H9 (cell line): ENCODE measurements around the gene NGRN. TPM values are rescaled to one million over a fixed set of nuclear protein-coding genes. Genes with fewer than 3 reads are reported as not detected.

ENCODE experiments used
- DNase-seq: peaks from one replicate; pipeline ENCODE4 v3.0.0-alpha.2; 2017
- H2AFZ ChIP-seq: one replicate; pipeline ENCODE4 v1.6.1; 2013; ENCODE audit warnings: mild to moderate bottlenecking, low read length, control low read depth, moderate library complexity
- H2AK5ac ChIP-seq: 2 replicates; pipeline ENCODE4 v1.6.1; 2013; ENCODE audit warnings: low read length, control low read depth, mixed read lengths; ENCODE audit not compliant: insufficient read length
- H2BK120ac ChIP-seq: one replicate; pipeline ENCODE4 v1.6.1; 2013; ENCODE audit warnings: low read depth, mild to moderate bottlenecking, low read length, control low read depth, inconsistent platforms; ENCODE audit not compliant: poor library complexity, severe bottlenecking
- H2BK12ac ChIP-seq: 2 replicates; pipeline ENCODE4 v1.6.1; 2013; ENCODE audit warnings: low read length, control low read depth, mixed read lengths, low read depth; ENCODE audit not compliant: insufficient read length
- H2BK15ac ChIP-seq: 2 replicates; pipeline ENCODE4 v1.6.1; 2013; ENCODE audit warnings: low read depth, low read length, control low read depth
- H2BK20ac ChIP-seq: one replicate; pipeline ENCODE4 v1.6.1; 2013; ENCODE audit warnings: low read depth, mild to moderate bottlenecking, low read length, control low read depth, inconsistent platforms; ENCODE audit not compliant: poor library complexity, severe bottlenecking
- H2BK5ac ChIP-seq: 2 replicates; pipeline ENCODE4 v1.6.1; 2013; ENCODE audit warnings: low read length, control low read depth, mixed read lengths; ENCODE audit not compliant: insufficient read length
- H3K14ac ChIP-seq: 2 replicates; pipeline ENCODE4 v1.6.1; 2013; ENCODE audit warnings: low read length, control low read depth; ENCODE audit not compliant: insufficient read depth
- H3K18ac ChIP-seq: 2 replicates; pipeline ENCODE4 v1.6.1; 2013; ENCODE audit warnings: low read depth, mild to moderate bottlenecking, mixed read lengths, low read length, control low read depth; ENCODE audit not compliant: insufficient read length
- H3K23ac ChIP-seq: 2 replicates; pipeline ENCODE4 v1.6.1; 2013; ENCODE audit warnings: low read length, control low read depth, mixed read lengths, low read depth; ENCODE audit not compliant: insufficient read length
- H3K23me2 ChIP-seq: 2 replicates; pipeline ENCODE4 v1.6.1; 2013; ENCODE audit warnings: low read depth, mild to moderate bottlenecking, mixed read lengths, low read length, control low read depth; ENCODE audit not compliant: insufficient read length, poor library complexity, severe bottlenecking
- H3K27ac ChIP-seq: 2 replicates; pipeline ENCODE4 v1.5.1; 2013; ENCODE audit warnings: low read length, control low read depth, mixed read lengths, low read depth; ENCODE audit not compliant: insufficient read length
- H3K27me3 ChIP-seq: 2 replicates; pipeline ENCODE4 v1.6.1; 2013; ENCODE audit warnings: low read length, control low read depth, inconsistent platforms; ENCODE audit not compliant: insufficient read depth
- H3K4ac ChIP-seq: 2 replicates; pipeline ENCODE4 v1.6.1; 2013; ENCODE audit warnings: low read depth, mild to moderate bottlenecking, control low read depth, inconsistent platforms, low read length, moderate library complexity
- H3K4me1 ChIP-seq: 2 replicates; pipeline ENCODE4 v1.6.1; 2013; ENCODE audit warnings: low read length, control low read depth, inconsistent platforms; ENCODE audit not compliant: insufficient read depth
- H3K4me2 ChIP-seq: 2 replicates; pipeline ENCODE4 v1.6.1; 2013; ENCODE audit warnings: low read length, control low read depth, mixed read lengths; ENCODE audit not compliant: insufficient read length, insufficient read depth
- H3K56ac ChIP-seq: 2 replicates; pipeline ENCODE4 v1.6.1; 2013; ENCODE audit warnings: low read depth, mild to moderate bottlenecking, mixed read lengths, low read length, control low read depth; ENCODE audit not compliant: insufficient read length
- H3K79me1 ChIP-seq: 2 replicates; pipeline ENCODE4 v1.6.1; 2013; ENCODE audit warnings: low read depth, mild to moderate bottlenecking, moderate library complexity, low read length, control low read depth, inconsistent platforms; ENCODE audit not compliant: insufficient read depth, poor library complexity, severe bottlenecking
- H3K79me2 ChIP-seq: 2 replicates; pipeline ENCODE4 v1.6.1; 2013; ENCODE audit warnings: low read length, control low read depth, inconsistent platforms; ENCODE audit not compliant: insufficient read depth
- H3K9ac ChIP-seq: 2 replicates; pipeline ENCODE4 v1.6.1; 2013; ENCODE audit warnings: low read length, control low read depth, mixed read lengths; ENCODE audit not compliant: insufficient read length; ENCODE audit errors: extremely low read depth
- H3K9me3 ChIP-seq: one replicate; pipeline ENCODE4 v1.6.1; 2013; ENCODE audit warnings: low read depth, low read length, inconsistent platforms; ENCODE audit not compliant: control insufficient read depth
- H3T11ph ChIP-seq: one replicate; pipeline ENCODE4 v1.6.1; 2013; ENCODE audit warnings: mild to moderate bottlenecking, low read length, control low read depth, inconsistent platforms
- H4K20me1 ChIP-seq: one replicate; pipeline ENCODE4 v1.6.1; 2013; ENCODE audit not compliant: control insufficient read depth, insufficient read length, insufficient read depth
- H4K5ac ChIP-seq: 2 replicates; pipeline ENCODE4 v1.6.1; 2013; ENCODE audit warnings: low read depth, mild to moderate bottlenecking, mixed read lengths, low read length, control low read depth; ENCODE audit not compliant: insufficient read length
- H4K8ac ChIP-seq: replicated peaks from 2 replicates; pipeline ENCODE4 v1.6.1; 2013; ENCODE audit warnings: low read length, control low read depth, mixed read lengths, low read depth; ENCODE audit not compliant: insufficient read length
- H4K91ac ChIP-seq: 2 replicates; pipeline ENCODE4 v1.6.1; 2013; ENCODE audit warnings: low read depth, mild to moderate bottlenecking, moderate library complexity, mixed read lengths, low read length, control low read depth; ENCODE audit not compliant: insufficient read length
- H3K27ac Mint-ChIP-seq, 3 experiments: 2 replicates in 2 of 3; 3 replicates in 1 of 3; pipeline ENCODE4 v1.8.0; 2020 to 2021; ENCODE audit warnings: mixed read lengths in 3 of 3, mild to moderate bottlenecking in 1 of 3, moderate library complexity in 1 of 3
- H3K27me3 Mint-ChIP-seq: 2 replicates; pipeline ENCODE4 v1.8.0; 2021; ENCODE audit warnings: low read depth, mild to moderate bottlenecking, moderate library complexity, mixed read lengths
- H3K36me3 Mint-ChIP-seq, 3 experiments: 2 replicates in 2 of 3; 3 replicates in 1 of 3; pipeline ENCODE4 v1.8.0; 2020 to 2021; ENCODE audit warnings: low read depth in 3 of 3, mixed read lengths in 3 of 3; ENCODE audit not compliant: insufficient read depth in 1 of 3
- H3K4me1 Mint-ChIP-seq, 2 experiments: 2 replicates each; pipeline ENCODE4 v1.8.0; 2020; ENCODE audit warnings: mixed read lengths in 2 of 2
- H3K4me3 Mint-ChIP-seq, 2 experiments: 2 replicates in 1 of 2; 3 replicates in 1 of 2; pipeline ENCODE4 v1.8.0; 2020 to 2021; ENCODE audit warnings: mild to moderate bottlenecking in 2 of 2, mixed read lengths in 2 of 2, moderate library complexity in 1 of 2
- H3K9me3 Mint-ChIP-seq, 2 experiments: 2 replicates in 1 of 2; 3 replicates in 1 of 2; pipeline ENCODE4 v1.8.0; 2020; ENCODE audit warnings: mild to moderate bottlenecking in 2 of 2, mixed read lengths in 2 of 2, moderate library complexity in 1 of 2
- CTCF ChIP-seq: fragments of 200-600 bp; sonication (generic); conservative IDR thresholded peaks from 3 replicates; pipeline ENCODE4 v1.8.0; 2021; ENCODE audit warnings: antibody characterized with exemption, mild to moderate bottlenecking
- WGBS: extraction: QIAGEN DNeasy Blood & Tissue Kit; methylation state at CpG from one replicate; pipeline ENCODE4 v1.1.7; 2013; ENCODE audit warnings: missing lambda C conversion rate, low lambda C conversion rate, mixed read lengths; ENCODE audit not compliant: insufficient read length; ENCODE audit errors: extremely low coverage; 5-methylcytosine and 5-hydroxymethylcytosine counted together
- total RNA-seq: library from RNA; stranded (reverse); gene quantifications from 2 replicates; pipeline ENCODE4 v1.2.1, GENCODE V29; 2021

The NGRN gene
- total RNA-seq, 1 experiment from 2014 or later = 79.2 TPM

GRCh38 chr15:90294601-90295269 is 29.3 kb downstream of the NGRN start:
- Histone ChIP-seq H4K91ac (no peak overlapping the region), H3K79me2 (no peaks in the 10 kb centered on the region), H2BK12ac (no peak overlapping the region), H3K4ac (no peak overlapping the region), H2BK20ac (no peak overlapping the region), H2AFZ (no peak overlapping the region), H4K8ac (no peak overlapping the region), H2BK5ac (no peak overlapping the region), H3K4me2 (no peak overlapping the region), H3K27ac (no peak overlapping the region), H3K14ac (no peak overlapping the region; the same call in 1 of the 2 replicates), H4K20me1 (no peaks in the 10 kb centered on the region), H3K23me2 (no peaks in the 10 kb centered on the region), H3K9me3 (no peaks in the 10 kb centered on the region), H2BK15ac (no peak overlapping the region), H3K27me3 (no peaks in the 10 kb centered on the region), H3T11ph (no peak overlapping the region), H4K5ac (no peak overlapping the region), H3K9ac (no peak overlapping the region), H3K79me1 (no peaks in the 10 kb centered on the region), H3K23ac (no peak overlapping the region), H3K18ac (no peak overlapping the region), H2AK5ac (no peak overlapping the region), H3K56ac (no peak overlapping the region), H3K4me1 (no peaks in the 10 kb centered on the region; the same call in 1 of the 2 replicates), H2BK120ac (no peak overlapping the region)
- H3K27ac Mint-ChIP-seq = peak overlapping the region in 1 of 3 experiments; percentile 82; a peak in 3 of 7 replicates
- no peaks in the 10 kb centered on the region for H3K36me3 Mint-ChIP-seq
- H3K9me3 Mint-ChIP-seq = no peaks in the 10 kb centered on the region
- H3K27me3 Mint-ChIP-seq = no peaks in the 10 kb centered on the region
- no CpG with 5 or more reads among the region's 16 CpGs for WGBS
- TF ChIP-seq CTCF = peak; percentile 46; the same call in 2 of the 3 replicates
- peak; percentile 46 for DNase-seq
- H3K4me3 Mint-ChIP-seq = peak overlapping the region in 1 of 2 experiments; percentile 42; a peak in 2 of 5 replicates
- H3K4me1 Mint-ChIP-seq = peaks cover 21 to 22% of the 10 kb centered on the region in 2 experiments
